Measurements from ENCODE around the gene MOSPD3.

The MOSPD3 gene

GRCh38 chr7:100620804-100621203, 8.5 kb downstream of the MOSPD3 start:
- H3K4me3 Mint-ChIP-seq: no peak overlapping the region
- H3K27ac Mint-ChIP-seq: no peak overlapping the region
- H3K4me1 Mint-ChIP-seq (ENCODE audit: low read depth): peaks cover 3% of the 10 kb centered on the region
- no peaks in the 10 kb centered on the region for H3K27me3 Mint-ChIP-seq
- H3K36me3 Mint-ChIP-seq (ENCODE audit: low read depth): peaks cover 14% of the 10 kb centered on the region
- no peaks in the 10 kb centered on the region for H3K9me3 Mint-ChIP-seq

GRCh38 chr7:100621554-100621953, 9.2 kb downstream of the MOSPD3 start:
- H3K27ac Mint-ChIP-seq: no peak overlapping the region
- no peaks in the 10 kb centered on the region for H3K9me3 Mint-ChIP-seq
- peaks cover 5% of the 10 kb centered on the region for H3K4me1 Mint-ChIP-seq (ENCODE audit: low read depth)
- H3K27me3 Mint-ChIP-seq: no peaks in the 10 kb centered on the region
- peaks cover 15% of the 10 kb centered on the region for H3K36me3 Mint-ChIP-seq (ENCODE audit: low read depth)
- no peak overlapping the region for H3K4me3 Mint-ChIP-seq

- no peak overlapping the region for H3K4me3 Mint-ChIP-seq
- H3K4me1 Mint-ChIP-seq (ENCODE audit: low read depth): peaks cover 5% of the 10 kb centered on the region
- H3K27ac Mint-ChIP-seq: no peak overlapping the region
- no peaks in the 10 kb centered on the region for H3K27me3 Mint-ChIP-seq
- peaks cover 15% of the 10 kb centered on the region for H3K36me3 Mint-ChIP-seq (ENCODE audit: low read depth)
- no peaks in the 10 kb centered on the region for H3K9me3 Mint-ChIP-seq
Measured at GRCh38 chr7:100623951-100624824, 11.8 kb downstream of the MOSPD3 start.

DNA sequence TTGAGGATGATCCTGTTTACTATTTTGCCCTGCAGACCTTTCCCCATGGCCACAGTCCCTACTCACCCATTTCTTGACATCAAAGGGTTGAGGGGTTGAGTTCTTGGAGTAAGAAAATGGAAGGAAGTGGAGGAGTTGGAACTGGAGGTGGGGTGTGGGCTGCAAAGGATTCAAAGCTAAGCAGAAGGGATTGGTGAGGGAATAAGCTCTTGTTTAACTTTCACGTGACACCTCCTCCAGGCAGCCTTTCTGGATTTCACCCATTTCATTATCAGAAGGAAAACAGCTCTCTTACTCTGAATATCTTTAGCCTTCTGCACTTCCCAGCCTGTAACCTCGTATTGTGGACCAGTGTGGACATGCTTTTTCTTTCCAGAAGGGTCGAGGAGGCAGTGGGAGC, 13.7 kb downstream of the MOSPD3 start:
- peaks cover 10% of the 10 kb centered on the region for H3K4me1 Mint-ChIP-seq (ENCODE audit: low read depth)
- H3K9me3 Mint-ChIP-seq: no peaks in the 10 kb centered on the region
- H3K27me3 Mint-ChIP-seq: no peaks in the 10 kb centered on the region
- peak overlapping the region; percentile 81 for H3K4me3 Mint-ChIP-seq
- H3K36me3 Mint-ChIP-seq (ENCODE audit: low read depth): peaks cover 11% of the 10 kb centered on the region
- H3K27ac Mint-ChIP-seq: no peak overlapping the region

DNA sequence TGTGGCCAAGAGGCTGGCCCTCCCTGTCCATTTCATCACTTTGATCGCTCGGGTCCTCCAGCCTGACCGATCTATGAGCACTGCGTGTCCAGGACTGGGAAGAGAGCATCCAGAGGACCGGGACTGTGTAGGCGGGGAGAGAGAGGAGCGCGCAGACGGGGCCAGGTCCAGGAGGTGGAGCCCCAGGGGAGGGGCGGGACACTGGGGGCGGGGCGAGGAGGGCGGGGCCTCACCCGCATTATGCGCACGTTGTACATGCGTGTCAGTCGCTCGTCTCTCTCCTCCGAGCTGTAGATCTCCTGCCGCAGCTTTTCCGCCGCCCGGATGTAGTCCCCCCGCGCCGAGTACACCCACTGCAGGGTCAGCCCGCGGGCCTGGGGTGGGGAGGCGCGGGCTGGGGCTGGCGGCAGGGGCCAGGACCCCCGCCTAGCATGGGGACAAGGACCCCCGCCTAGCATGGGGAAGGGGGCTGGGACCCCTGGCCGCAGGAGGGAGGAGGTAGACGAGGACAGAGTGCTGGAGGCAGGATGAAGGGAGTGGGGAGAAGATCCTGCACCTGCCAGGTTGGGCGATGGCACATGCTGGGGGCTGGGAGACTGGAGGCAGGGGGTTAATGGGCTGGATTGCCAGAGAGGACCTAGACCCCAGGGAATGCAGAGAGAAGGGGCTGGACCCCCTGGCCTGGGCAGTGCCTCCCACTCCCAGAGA, 14.3 kb downstream of the MOSPD3 start:
- peaks cover 11% of the 10 kb centered on the region for H3K36me3 Mint-ChIP-seq (ENCODE audit: low read depth)
- H3K27ac Mint-ChIP-seq: peak overlapping the region; percentile 58
- H3K9me3 Mint-ChIP-seq: no peaks in the 10 kb centered on the region
- H3K4me3 Mint-ChIP-seq: peak overlapping the region; percentile 81
- H3K4me1 Mint-ChIP-seq (ENCODE audit: low read depth): peaks cover 10% of the 10 kb centered on the region
- no peaks in the 10 kb centered on the region for H3K27me3 Mint-ChIP-seq

GRCh38 chr7:100627238-100627549, 14.9 kb downstream of the MOSPD3 start:
- Mint-ChIP-seq H3K27me3 (no peaks in the 10 kb centered on the region), H3K36me3 (ENCODE audit: low read depth) (peaks cover 11% of the 10 kb centered on the region), H3K4me3 (peak overlapping the region; percentile 81), H3K27ac (peak overlapping the region; percentile 58), H3K4me1 (ENCODE audit: low read depth) (peaks cover 10% of the 10 kb centered on the region), H3K9me3 (no peaks in the 10 kb centered on the region)

GRCh38 chr7:100629117-100629716, 16.9 kb downstream of the MOSPD3 start:
- H3K27ac Mint-ChIP-seq: no peak overlapping the region
- no peaks in the 10 kb centered on the region for H3K9me3 Mint-ChIP-seq
- no peaks in the 10 kb centered on the region for H3K27me3 Mint-ChIP-seq
- H3K4me3 Mint-ChIP-seq: no peak overlapping the region
- H3K36me3 Mint-ChIP-seq (ENCODE audit: low read depth): peaks cover 7% of the 10 kb centered on the region
- peaks cover 23% of the 10 kb centered on the region for H3K4me1 Mint-ChIP-seq (ENCODE audit: low read depth)

DNA sequence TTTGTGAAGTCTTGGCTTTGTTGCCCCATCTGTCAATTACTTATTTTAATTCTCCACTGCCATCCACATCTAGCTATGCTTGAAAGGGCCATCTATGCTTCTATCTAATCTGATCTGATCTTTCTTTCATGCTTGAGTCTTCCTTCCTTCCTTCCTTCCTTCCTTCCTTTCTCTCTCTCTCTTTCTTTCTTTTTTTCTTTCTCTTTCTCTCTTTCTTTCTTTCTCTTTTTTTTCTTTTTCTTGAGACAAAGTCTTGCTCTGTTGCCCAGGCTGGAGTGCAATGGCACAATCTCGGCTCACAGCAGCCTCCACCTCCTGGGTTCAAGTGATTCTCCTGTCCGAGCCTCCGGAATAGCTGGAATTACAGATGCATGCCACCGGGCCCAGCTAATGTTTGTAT, 17.7 kb downstream of the MOSPD3 start:
- peaks cover 7% of the 10 kb centered on the region for H3K36me3 Mint-ChIP-seq (ENCODE audit: low read depth)
- peaks cover 23% of the 10 kb centered on the region for H3K4me1 Mint-ChIP-seq (ENCODE audit: low read depth)
- peak overlapping the region; percentile 7 for H3K27ac Mint-ChIP-seq
- H3K9me3 Mint-ChIP-seq: no peaks in the 10 kb centered on the region
- H3K4me3 Mint-ChIP-seq: no peak overlapping the region
- H3K27me3 Mint-ChIP-seq: no peaks in the 10 kb centered on the region

GRCh38 chr7:100632951-100633717, 20.8 kb downstream of the MOSPD3 start:
- Mint-ChIP-seq H3K27ac (peak overlapping the region; percentile 96), H3K36me3 (ENCODE audit: low read depth) (no peaks in the 10 kb centered on the region), H3K4me3 (peak overlapping the region; percentile 86), H3K27me3 (no peaks in the 10 kb centered on the region), H3K4me1 (ENCODE audit: low read depth) (peaks cover 18% of the 10 kb centered on the region), H3K9me3 (no peaks in the 10 kb centered on the region)

- H3K4me3 Mint-ChIP-seq: no peak overlapping the region
- H3K36me3 Mint-ChIP-seq (ENCODE audit: low read depth): no peaks in the 10 kb centered on the region
- no peaks in the 10 kb centered on the region for H3K4me1 Mint-ChIP-seq (ENCODE audit: low read depth)
- no peaks in the 10 kb centered on the region for H3K9me3 Mint-ChIP-seq
- H3K27ac Mint-ChIP-seq: no peak overlapping the region
- peaks cover 3% of the 10 kb centered on the region for H3K27me3 Mint-ChIP-seq
Measured at GRCh38 chr7:100639995-100640516, 27.7 kb downstream of the MOSPD3 start.

- Mint-ChIP-seq H3K4me1 (ENCODE audit: low read depth) (no peaks in the 10 kb centered on the region), H3K4me3 (no peak overlapping the region), H3K27ac (no peak overlapping the region), H3K27me3 (peaks cover 3% of the 10 kb centered on the region), H3K9me3 (no peaks in the 10 kb centered on the region), H3K36me3 (ENCODE audit: low read depth) (no peaks in the 10 kb centered on the region)
Measured at GRCh38 chr7:100640517-100641440, 28.4 kb downstream of the MOSPD3 start.

DNA sequence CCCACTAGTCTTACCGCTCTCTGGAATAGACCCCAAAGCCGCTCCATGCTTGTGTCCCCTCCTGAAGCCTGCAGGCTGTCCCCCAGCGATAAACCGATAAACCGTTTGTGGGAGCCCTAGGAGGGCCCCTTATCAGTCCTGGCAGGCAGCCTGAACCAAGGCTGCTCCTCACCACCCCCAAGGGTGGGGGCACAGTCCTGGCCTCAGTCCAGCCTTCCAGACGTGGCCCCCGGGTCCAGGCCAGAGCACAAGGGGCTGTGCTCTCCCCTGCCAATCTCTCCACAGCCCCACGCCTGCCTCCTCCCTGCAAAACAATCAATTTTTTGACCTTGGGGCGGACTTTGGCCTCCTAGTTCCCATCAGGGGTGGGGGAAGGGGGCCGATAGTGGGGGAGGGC, 29.1 kb downstream of the MOSPD3 start, which contains the start of gene TFR2:
TSS of gene TFR2 (minus strand) at position 90 of the 397 bp plus-strand sequence. CDS start at position 47, 43 bp downstream.
- no peak within 1 kb of the TSS for H3K4me3 Mint-ChIP-seq
- no peaks in the 10 kb centered on the region for H3K36me3 Mint-ChIP-seq (ENCODE audit: low read depth)
- no peaks in the 10 kb centered on the region for H3K9me3 Mint-ChIP-seq
- H3K4me1 Mint-ChIP-seq (ENCODE audit: low read depth): no peaks in the 10 kb centered on the region
- peaks cover 3% of the 10 kb centered on the region for H3K27me3 Mint-ChIP-seq
- no peak within 1 kb of the TSS for H3K27ac Mint-ChIP-seq

GRCh38 chr7:100641860-100642533, 29.7 kb downstream of the MOSPD3 start:
- Mint-ChIP-seq H3K36me3 (ENCODE audit: low read depth) (no peaks in the 10 kb centered on the region), H3K9me3 (no peaks in the 10 kb centered on the region), H3K4me3 (no peak overlapping the region), H3K27me3 (peaks cover 3% of the 10 kb centered on the region), H3K27ac (no peak overlapping the region), H3K4me1 (ENCODE audit: low read depth) (no peaks in the 10 kb centered on the region)
